HepG2 (cell line): ENCODE results near the gene FBXW12. TPM values are rescaled to one million over a fixed set of nuclear protein-coding genes. Genes with fewer than 3 reads are reported as not detected.

ENCODE experiments used
- CBFB ChIP-seq: sonication (generic); formaldehyde crosslinking; IDR thresholded peaks from 2 replicates; pipeline ENCODE4 v1.4.0; 2020; ENCODE audit warnings: missing genetic modification reagents
- ISL2 ChIP-seq: sonication (generic); formaldehyde crosslinking; IDR thresholded peaks from 2 replicates; pipeline ENCODE4 v1.5.0; 2020; ENCODE audit warnings: missing genetic modification reagents
- MEF2D ChIP-seq: sonication (generic); formaldehyde crosslinking; IDR thresholded peaks from 2 replicates; pipeline ENCODE4 v1.5.1; 2020; ENCODE audit warnings: mild to moderate bottlenecking, missing genetic modification reagents
- MYNN ChIP-seq: sonication (generic); formaldehyde crosslinking; IDR thresholded peaks from 2 replicates; pipeline ENCODE4 v1.4.0; 2020; ENCODE audit warnings: mild to moderate bottlenecking, low read depth, missing genetic modification reagents
- NR2F1 ChIP-seq, 2 experiments: fragments of 450-650 bp in 1 of 2; formaldehyde crosslinking in 1 of 2; IDR thresholded peaks; 2 replicates each; pipeline versions ENCODE4 v1.5.0 to v1.6.1; 2016 to 2020; ENCODE audit warnings: mild to moderate bottlenecking in 1 of 2, missing compliant biosample characterization in 1 of 2, missing genetic modification reagents in 1 of 2, moderate library complexity in 1 of 2
- SNRNP70 ChIP-seq: fragments of 200-400 bp; formaldehyde crosslinking; IDR thresholded peaks from 2 replicates; pipeline ENCODE4 v1.6.1; 2017; ENCODE audit warnings: mild to moderate bottlenecking, low read depth, low read length, moderate library complexity
- SOX6 ChIP-seq, 2 experiments: fragments of 450-650 bp in 1 of 2; sonication (generic) in 1 of 2; formaldehyde crosslinking in 1 of 2; IDR thresholded peaks; 2 replicates each; pipeline versions ENCODE4 v1.4.0 to v1.6.1; 2017 to 2020; ENCODE audit warnings: antibody characterized with exemption in 1 of 2, mild to moderate bottlenecking in 1 of 2, missing genetic modification reagents in 1 of 2
- TGIF2 ChIP-seq: IDR thresholded peaks from 2 replicates; pipeline ENCODE4 v1.6.1; 2016; ENCODE audit warnings: control low read depth, missing compliant biosample characterization
- THYN1 ChIP-seq: sonication (generic); formaldehyde crosslinking; IDR thresholded peaks from 2 replicates; pipeline ENCODE4 v1.8.1; 2023; ENCODE audit warnings: low read depth, mild to moderate bottlenecking, moderate library complexity, missing genetic modification reagents, borderline replicate concordance
- YEATS2 ChIP-seq: sonication (generic); formaldehyde crosslinking; IDR thresholded peaks from 2 replicates; pipeline ENCODE4 v1.4.0; 2020; ENCODE audit warnings: missing genetic modification reagents, borderline replicate concordance
- ZEB1 ChIP-seq: IDR thresholded peaks from 2 replicates; pipeline ENCODE4 v1.6.1; 2012; ENCODE audit warnings: mild to moderate bottlenecking, low read depth, inconsistent platforms; ENCODE audit not compliant: insufficient replicate concordance
- ZNF282 ChIP-seq: fragments of 450-650 bp; IDR thresholded peaks from 2 replicates; pipeline ENCODE4 v1.6.1; 2018; ENCODE audit not compliant: partially characterized antibody
- polyA plus RNA-seq, 8 experiments: library from polyadenylated mRNA; depleted of rRNA in 3 of 8; stranded (reverse) in 7 of 8; unstranded in 1 of 8; fragments of >200 nt; fragmentation: Illumina TruSeq in 4 of 8; extraction: Trizol in 4 of 8; gene quantifications; 2 replicates each; pipeline versions ENCODE4 v1.2.1 to v1.2.3, GENCODE V29; 2011 to 2016; ENCODE audit warnings: low read depth in 4 of 8, missing spikeins in 1 of 8, mixed read lengths in 1 of 8; ENCODE audit not compliant: insufficient read depth in 1 of 8
- total RNA-seq, 5 experiments: library from RNA; depleted of rRNA; stranded (reverse); fragments of >200 nt; fragmentation: Illumina TruSeq; extraction: Trizol; gene quantifications; 2 replicates each; pipeline ENCODE4 v1.2.3, GENCODE V29; 2016; ENCODE audit warnings: low read depth in 1 of 5
- TF ChIP-seq, protein P1 (sequence below): sonication (generic); formaldehyde crosslinking; IDR thresholded peaks from 2 replicates; pipeline ENCODE4 v1.8.0; 2022; ENCODE audit warnings: missing genetic modification reagents, mild to moderate bottlenecking, borderline replicate concordance
- TF ChIP-seq, protein P2 (sequence below): sonication (generic); formaldehyde crosslinking; IDR thresholded peaks from 2 replicates; pipeline ENCODE4 v1.5.0; 2020; ENCODE audit warnings: missing genetic modification reagents
- TF ChIP-seq, protein P3 (sequence below): sonication (generic); formaldehyde crosslinking; IDR thresholded peaks from 2 replicates; pipeline ENCODE4 v1.4.0; 2020; ENCODE audit warnings: missing genetic modification reagents
- TF ChIP-seq, protein P4 (sequence below): sonication (generic); formaldehyde crosslinking; conservative IDR thresholded peaks from 2 replicates; pipeline ENCODE4 v1.8.1; 2023; ENCODE audit warnings: missing genetic modification reagents
- TF ChIP-seq, protein P5 (sequence below): IDR thresholded peaks from 2 replicates; pipeline ENCODE4 v1.6.1; 2016; ENCODE audit warnings: low read depth, borderline replicate concordance
- TF ChIP-seq, protein P6 (sequence below): sonication (generic); formaldehyde crosslinking; conservative IDR thresholded peaks from 2 replicates; pipeline ENCODE4 v1.8.0; 2022; ENCODE audit warnings: low read depth, missing genetic modification reagents
- TF ChIP-seq, protein P7 (sequence below): sonication (generic); formaldehyde crosslinking; IDR thresholded peaks from 2 replicates; pipeline ENCODE4 v1.4.0; 2020; ENCODE audit warnings: mild to moderate bottlenecking, missing genetic modification reagents

FBXW12 gene
- total and polyA plus RNA-seq, 2 of the 13 experiments (the other 11 are each of a cell fraction or from before 2014, with no cell fraction given): not detected

DNA sequence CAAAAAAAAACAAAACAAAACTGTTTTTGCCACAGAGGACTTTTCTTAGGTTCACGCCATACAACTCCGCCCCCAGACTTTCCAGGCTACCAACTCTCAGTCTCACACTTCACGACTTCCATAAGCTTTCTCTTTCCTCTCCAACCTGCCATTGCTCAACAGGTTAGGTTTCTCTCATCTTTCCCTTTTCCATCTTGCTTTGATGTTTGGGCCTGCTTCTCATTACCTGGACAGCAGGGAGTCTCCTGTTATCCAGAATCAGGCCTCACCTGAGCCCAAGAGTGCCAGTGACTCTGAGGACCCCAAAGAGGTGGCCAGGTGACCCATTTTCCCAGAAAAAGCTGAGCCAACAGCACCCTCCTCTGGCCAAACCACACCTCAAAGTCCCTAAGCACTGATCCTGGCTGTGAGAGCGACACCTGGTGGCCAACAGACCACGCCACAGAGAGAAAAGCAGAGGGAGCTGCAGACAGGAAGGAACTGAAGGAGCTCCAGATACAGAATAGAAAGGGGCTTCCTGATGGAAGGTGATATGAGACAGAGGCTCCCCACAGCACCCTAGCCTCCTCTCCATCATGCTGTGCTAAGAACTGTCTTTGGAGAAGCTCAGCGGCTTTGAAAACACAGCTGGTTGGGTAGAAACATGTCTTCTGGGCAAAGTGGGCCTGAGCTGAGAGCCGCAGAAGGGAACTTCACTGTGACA is 63.9 kb downstream of the FBXW12 start (continued):
- TF ChIP-seq ZNF282 (no peak), ISL2 (CRISPR knock-in tag) (peak; percentile 35; the same call in 1 of the 2 replicates), YEATS2 (CRISPR knock-in tag) (peak; percentile 41; the same call in 1 of the 2 replicates), TGIF2 (CRISPR knock-in tag) (no peak), THYN1 (CRISPR knock-in tag) (no peak), MYNN (CRISPR knock-in tag) (no peak), SOX6 (IDR thresholded peaks at IDR 0.05) (no peak), SOX6 (CRISPR knock-in tag; IDR thresholded peaks at IDR 0.05) (peak; percentile 21; the same call in 1 of the 2 replicates), MEF2D (CRISPR knock-in tag) (0 out of 2 replicates have a peak, but pooled peaks have one; percentile 53), NR2F1 (CRISPR knock-in tag; IDR thresholded peaks at IDR 0.05) (no peak), CBFB (CRISPR knock-in tag) (0 out of 2 replicates have a peak, but pooled peaks have one; percentile 52), SNRNP70 (no peak), ZEB1 (no peak)
- TF ChIP-seq, protein P1, sequence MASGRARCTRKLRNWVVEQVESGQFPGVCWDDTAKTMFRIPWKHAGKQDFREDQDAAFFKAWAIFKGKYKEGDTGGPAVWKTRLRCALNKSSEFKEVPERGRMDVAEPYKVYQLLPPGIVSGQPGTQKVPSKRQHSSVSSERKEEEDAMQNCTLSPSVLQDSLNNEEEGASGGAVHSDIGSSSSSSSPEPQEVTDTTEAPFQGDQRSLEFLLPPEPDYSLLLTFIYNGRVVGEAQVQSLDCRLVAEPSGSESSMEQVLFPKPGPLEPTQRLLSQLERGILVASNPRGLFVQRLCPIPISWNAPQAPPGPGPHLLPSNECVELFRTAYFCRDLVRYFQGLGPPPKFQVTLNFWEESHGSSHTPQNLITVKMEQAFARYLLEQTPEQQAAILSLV (CRISPR knock-in tag): peak; percentile 40; the same call in 1 of the 2 replicates
- TF ChIP-seq, protein P2, sequence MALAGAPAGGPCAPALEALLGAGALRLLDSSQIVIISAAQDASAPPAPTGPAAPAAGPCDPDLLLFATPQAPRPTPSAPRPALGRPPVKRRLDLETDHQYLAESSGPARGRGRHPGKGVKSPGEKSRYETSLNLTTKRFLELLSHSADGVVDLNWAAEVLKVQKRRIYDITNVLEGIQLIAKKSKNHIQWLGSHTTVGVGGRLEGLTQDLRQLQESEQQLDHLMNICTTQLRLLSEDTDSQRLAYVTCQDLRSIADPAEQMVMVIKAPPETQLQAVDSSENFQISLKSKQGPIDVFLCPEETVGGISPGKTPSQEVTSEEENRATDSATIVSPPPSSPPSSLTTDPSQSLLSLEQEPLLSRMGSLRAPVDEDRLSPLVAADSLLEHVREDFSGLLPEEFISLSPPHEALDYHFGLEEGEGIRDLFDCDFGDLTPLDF (CRISPR knock-in tag): no peak
- TF ChIP-seq, protein P3, sequence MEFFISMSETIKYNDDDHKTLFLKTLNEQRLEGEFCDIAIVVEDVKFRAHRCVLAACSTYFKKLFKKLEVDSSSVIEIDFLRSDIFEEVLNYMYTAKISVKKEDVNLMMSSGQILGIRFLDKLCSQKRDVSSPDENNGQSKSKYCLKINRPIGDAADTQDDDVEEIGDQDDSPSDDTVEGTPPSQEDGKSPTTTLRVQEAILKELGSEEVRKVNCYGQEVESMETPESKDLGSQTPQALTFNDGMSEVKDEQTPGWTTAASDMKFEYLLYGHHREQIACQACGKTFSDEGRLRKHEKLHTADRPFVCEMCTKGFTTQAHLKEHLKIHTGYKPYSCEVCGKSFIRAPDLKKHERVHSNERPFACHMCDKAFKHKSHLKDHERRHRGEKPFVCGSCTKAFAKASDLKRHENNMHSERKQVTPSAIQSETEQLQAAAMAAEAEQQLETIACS (CRISPR knock-in tag): no peak
- TF ChIP-seq, protein P4, sequence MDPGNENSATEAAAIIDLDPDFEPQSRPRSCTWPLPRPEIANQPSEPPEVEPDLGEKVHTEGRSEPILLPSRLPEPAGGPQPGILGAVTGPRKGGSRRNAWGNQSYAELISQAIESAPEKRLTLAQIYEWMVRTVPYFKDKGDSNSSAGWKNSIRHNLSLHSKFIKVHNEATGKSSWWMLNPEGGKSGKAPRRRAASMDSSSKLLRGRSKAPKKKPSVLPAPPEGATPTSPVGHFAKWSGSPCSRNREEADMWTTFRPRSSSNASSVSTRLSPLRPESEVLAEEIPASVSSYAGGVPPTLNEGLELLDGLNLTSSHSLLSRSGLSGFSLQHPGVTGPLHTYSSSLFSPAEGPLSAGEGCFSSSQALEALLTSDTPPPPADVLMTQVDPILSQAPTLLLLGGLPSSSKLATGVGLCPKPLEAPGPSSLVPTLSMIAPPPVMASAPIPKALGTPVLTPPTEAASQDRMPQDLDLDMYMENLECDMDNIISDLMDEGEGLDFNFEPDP: no peak
- TF ChIP-seq, protein P5, sequence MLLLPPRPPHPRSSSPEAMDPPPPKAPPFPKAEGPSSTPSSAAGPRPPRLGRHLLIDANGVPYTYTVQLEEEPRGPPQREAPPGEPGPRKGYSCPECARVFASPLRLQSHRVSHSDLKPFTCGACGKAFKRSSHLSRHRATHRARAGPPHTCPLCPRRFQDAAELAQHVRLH: peak; percentile 73; the same call in 1 of the 2 replicates
- TF ChIP-seq, protein P6, sequence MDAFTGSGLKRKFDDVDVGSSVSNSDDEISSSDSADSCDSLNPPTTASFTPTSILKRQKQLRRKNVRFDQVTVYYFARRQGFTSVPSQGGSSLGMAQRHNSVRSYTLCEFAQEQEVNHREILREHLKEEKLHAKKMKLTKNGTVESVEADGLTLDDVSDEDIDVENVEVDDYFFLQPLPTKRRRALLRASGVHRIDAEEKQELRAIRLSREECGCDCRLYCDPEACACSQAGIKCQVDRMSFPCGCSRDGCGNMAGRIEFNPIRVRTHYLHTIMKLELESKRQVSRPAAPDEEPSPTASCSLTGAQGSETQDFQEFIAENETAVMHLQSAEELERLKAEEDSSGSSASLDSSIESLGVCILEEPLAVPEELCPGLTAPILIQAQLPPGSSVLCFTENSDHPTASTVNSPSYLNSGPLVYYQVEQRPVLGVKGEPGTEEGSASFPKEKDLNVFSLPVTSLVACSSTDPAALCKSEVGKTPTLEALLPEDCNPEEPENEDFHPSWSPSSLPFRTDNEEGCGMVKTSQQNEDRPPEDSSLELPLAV (CRISPR knock-in tag): no peak
- TF ChIP-seq, protein P7, sequence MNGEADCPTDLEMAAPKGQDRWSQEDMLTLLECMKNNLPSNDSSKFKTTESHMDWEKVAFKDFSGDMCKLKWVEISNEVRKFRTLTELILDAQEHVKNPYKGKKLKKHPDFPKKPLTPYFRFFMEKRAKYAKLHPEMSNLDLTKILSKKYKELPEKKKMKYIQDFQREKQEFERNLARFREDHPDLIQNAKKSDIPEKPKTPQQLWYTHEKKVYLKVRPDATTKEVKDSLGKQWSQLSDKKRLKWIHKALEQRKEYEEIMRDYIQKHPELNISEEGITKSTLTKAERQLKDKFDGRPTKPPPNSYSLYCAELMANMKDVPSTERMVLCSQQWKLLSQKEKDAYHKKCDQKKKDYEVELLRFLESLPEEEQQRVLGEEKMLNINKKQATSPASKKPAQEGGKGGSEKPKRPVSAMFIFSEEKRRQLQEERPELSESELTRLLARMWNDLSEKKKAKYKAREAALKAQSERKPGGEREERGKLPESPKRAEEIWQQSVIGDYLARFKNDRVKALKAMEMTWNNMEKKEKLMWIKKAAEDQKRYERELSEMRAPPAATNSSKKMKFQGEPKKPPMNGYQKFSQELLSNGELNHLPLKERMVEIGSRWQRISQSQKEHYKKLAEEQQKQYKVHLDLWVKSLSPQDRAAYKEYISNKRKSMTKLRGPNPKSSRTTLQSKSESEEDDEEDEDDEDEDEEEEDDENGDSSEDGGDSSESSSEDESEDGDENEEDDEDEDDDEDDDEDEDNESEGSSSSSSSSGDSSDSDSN (CRISPR knock-in tag): 0 out of 2 replicates have a peak, but pooled peaks have one; percentile 27
